ENCODE data around the gene ARFRP1. TPM values are rescaled to one million over a fixed set of nuclear protein-coding genes. Genes with fewer than 3 reads are reported as not detected.

Gene ARFRP1
- total RNA-seq, 2 experiments from 2014 or later: 53.3 to 82.1 TPM

- Histone ChIP-seq H4K20me1 (ENCODE audit: insufficient read depth, low read length) (no peaks in the 10 kb centered on the region), H3K9me2 (ENCODE audit: insufficient read depth, low read length) (no peaks in the 10 kb centered on the region), H2AFZ (ENCODE audit: low read length) (no peak overlapping the region), H3K79me2 (ENCODE audit: insufficient read depth, low read depth, low read length) (no peaks in the 10 kb centered on the region), H3K27ac (ENCODE audit: low read depth, low read length, poor library complexity, severe bottlenecking) (no peak overlapping the region), H3K36me3 (ENCODE audit: insufficient read depth, low read length) (peaks cover 11% of the 10 kb centered on the region; the same call in 1 of the 2 replicates), H3K4me3 (ENCODE audit: low read depth, low read length, poor library complexity, severe bottlenecking) (no peak overlapping the region), H3K4me1 (ENCODE audit: insufficient read depth, low read length, poor library complexity, severe bottlenecking) (no peaks in the 10 kb centered on the region), H3K4me2 (ENCODE audit: low read length) (no peak overlapping the region), H3K9me3 (ENCODE audit: low read length) (no peaks in the 10 kb centered on the region)
- CTCF ChIA-PET (ENCODE audit: unreplicated experiment): no interaction called here
- intact Hi-C loops (cut with micrococcal nuclease; ENCODE audit: unreplicated experiment): no loop called here
- POLR2A ChIA-PET: no interaction called here
- no peak for TF ChIP-seq EZH2phosphoT487 (IDR thresholded peaks at IDR 0.05; ENCODE audit: borderline replicate concordance, low read depth, low read length)
- TF ChIP-seq, protein P1, sequence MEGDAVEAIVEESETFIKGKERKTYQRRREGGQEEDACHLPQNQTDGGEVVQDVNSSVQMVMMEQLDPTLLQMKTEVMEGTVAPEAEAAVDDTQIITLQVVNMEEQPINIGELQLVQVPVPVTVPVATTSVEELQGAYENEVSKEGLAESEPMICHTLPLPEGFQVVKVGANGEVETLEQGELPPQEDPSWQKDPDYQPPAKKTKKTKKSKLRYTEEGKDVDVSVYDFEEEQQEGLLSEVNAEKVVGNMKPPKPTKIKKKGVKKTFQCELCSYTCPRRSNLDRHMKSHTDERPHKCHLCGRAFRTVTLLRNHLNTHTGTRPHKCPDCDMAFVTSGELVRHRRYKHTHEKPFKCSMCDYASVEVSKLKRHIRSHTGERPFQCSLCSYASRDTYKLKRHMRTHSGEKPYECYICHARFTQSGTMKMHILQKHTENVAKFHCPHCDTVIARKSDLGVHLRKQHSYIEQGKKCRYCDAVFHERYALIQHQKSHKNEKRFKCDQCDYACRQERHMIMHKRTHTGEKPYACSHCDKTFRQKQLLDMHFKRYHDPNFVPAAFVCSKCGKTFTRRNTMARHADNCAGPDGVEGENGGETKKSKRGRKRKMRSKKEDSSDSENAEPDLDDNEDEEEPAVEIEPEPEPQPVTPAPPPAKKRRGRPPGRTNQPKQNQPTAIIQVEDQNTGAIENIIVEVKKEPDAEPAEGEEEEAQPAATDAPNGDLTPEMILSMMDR (conservative IDR thresholded peaks at IDR 0.05; ENCODE audit: low read length): no peak
- DNase-seq (ENCODE audit: low spot score): no peak
- no TSS peak for BruUV-seq (replicated peaks)
Observed at GRCh38 chr20:63686492-63687321, 21.1 kb downstream of the ARFRP1 start.

- no peak overlapping the region for H3K4me2 ChIP-seq (ENCODE audit: low read length)
- no peak overlapping the region for H2AFZ ChIP-seq (ENCODE audit: low read length)
- peaks cover 11% of the 10 kb centered on the region; the same call in 1 of the 2 replicates for H3K36me3 ChIP-seq (ENCODE audit: insufficient read depth, low read length)
- intact Hi-C loops (cut with micrococcal nuclease; ENCODE audit: unreplicated experiment): no loop called here
- no peaks in the 10 kb centered on the region for H4K20me1 ChIP-seq (ENCODE audit: insufficient read depth, low read length)
- H3K9me3 ChIP-seq (ENCODE audit: low read length): no peaks in the 10 kb centered on the region
- POLR2A ChIA-PET: no interaction called here
- H3K9me2 ChIP-seq (ENCODE audit: insufficient read depth, low read length): no peaks in the 10 kb centered on the region
- TF ChIP-seq EZH2phosphoT487 (IDR thresholded peaks at IDR 0.05; ENCODE audit: borderline replicate concordance, low read depth, low read length): no peak
- TF ChIP-seq, protein P1 (conservative IDR thresholded peaks at IDR 0.05; ENCODE audit: low read length): no peak
- no peaks in the 10 kb centered on the region for H3K79me2 ChIP-seq (ENCODE audit: insufficient read depth, low read depth, low read length)
- no peak overlapping the region for H3K27ac ChIP-seq (ENCODE audit: low read depth, low read length, poor library complexity, severe bottlenecking)
- no peaks in the 10 kb centered on the region for H3K4me1 ChIP-seq (ENCODE audit: insufficient read depth, low read length, poor library complexity, severe bottlenecking)
- BruUV-seq (replicated peaks): no TSS peak
- DNase-seq (ENCODE audit: low spot score): no peak
- CTCF ChIA-PET (ENCODE audit: unreplicated experiment): no interaction called here
- H3K4me3 ChIP-seq (ENCODE audit: low read depth, low read length, poor library complexity, severe bottlenecking): no peak overlapping the region
Observed at GRCh38 chr20:63686094-63686491, 21.7 kb downstream of the ARFRP1 start.
